Stimulated activated CD4-positive, alpha-beta T cell treated with anti-CD3 and anti-CD28 coated beads, Interleukin-12 subunit alpha, Interleukin-12 subunit beta, amount 100 ng/mL, for 48 hours (primary cell): ENCODE data around the gene IL17B.
"Not testable (repeated sequence)": the region's sequence is repeated elsewhere in the genome, so short reads cannot be mapped to it uniquely, and the experiment has no call there.

Experiments used
- DNase-seq, 3 donors: peaks; one replicate each; pipeline ENCODE4 v3.0.0-alpha.2; 2020; ENCODE audit warnings: low read depth in 2 of 3, low spot score in 1 of 3

The IL17B gene

DNA sequence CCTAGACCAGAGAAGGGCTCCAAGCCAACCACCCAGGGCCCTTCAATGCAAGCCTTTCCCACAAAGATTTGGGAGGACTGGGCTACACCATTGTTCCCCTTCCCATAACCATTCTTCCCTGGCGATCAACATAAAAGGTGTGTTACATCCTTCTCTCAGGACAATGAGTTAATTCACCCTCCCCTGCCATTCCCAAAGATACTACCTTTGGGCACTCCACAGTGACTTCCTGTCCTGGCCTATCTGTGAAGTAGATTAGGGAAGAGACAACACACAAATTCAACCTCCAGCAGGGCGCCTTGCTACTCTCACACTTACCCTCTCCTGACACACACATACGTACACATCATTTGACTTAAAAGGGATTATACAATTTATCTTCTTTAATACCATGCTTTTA lies 23.2 kb upstream of the IL17B start:
- DNase-seq = no peak

- no peak for DNase-seq
Observed at GRCh38 chr5:149401051-149401450, 22.0 kb upstream of the IL17B start.

DNA sequence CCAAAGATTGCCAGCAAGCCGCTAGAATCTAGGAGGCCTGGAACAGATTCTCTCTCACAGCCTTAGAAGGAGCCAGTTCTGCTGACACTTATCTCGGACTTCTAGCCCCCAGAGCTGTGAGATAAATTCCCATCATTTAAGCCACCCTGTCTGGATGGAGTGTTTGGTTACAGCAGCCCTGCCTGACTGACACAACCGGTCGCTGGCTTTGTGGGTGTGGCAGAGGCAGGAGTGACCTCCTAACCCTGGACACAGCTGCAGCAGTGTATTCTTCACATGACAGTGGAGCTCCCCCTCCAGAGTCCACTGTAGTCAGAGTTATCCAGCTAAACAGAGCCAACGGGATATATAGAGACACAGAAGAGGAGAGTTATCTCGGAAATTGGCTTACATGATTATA lies 21.2 kb upstream of the IL17B start:
- DNase-seq = no peak

DNA sequence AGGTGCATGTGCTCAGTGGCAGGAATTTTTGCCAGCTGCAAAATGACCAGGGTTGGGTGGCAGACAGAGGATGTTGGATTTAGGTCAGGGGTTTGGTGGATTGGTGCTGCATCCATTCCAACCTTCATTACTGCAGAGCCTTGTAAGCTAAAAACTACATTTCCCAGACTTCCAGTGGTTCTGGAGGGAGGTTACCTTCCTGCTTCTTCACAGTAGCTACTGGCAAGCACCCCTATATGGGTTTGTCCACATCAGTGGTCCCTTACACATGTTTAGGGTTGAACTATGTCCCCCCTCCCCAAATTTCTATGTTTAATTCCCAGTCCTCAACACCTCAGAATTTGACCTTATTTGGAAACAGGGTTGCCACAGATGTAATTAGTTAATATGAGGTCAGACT lies 20.7 kb upstream of the IL17B start:
- DNase-seq = no peak

- DNase-seq = not testable (repeated sequence)
Observed at GRCh38 chr5:149398747-149399266, 19.7 kb upstream of the IL17B start.

DNA sequence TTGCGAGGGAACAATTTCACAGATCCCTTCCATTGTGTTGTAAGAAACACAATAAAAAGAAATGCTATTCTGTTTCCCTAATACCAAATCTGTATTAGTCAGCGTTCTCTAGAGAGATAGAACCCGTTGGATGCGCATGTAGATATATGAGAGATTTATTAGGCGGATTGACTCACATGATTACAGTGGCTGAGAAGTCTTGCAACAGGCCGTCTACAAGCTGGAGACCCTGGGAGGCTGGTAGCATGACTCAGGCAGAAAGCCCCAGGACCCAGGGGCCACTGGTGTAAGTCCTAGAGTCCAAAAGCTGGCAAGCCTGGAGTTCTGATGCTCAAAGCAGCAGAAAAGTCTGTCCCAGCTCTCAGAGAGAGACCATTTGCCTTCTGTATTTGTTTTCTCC lies 18.4 kb upstream of the IL17B start:
- DNase-seq = no peak

DNA sequence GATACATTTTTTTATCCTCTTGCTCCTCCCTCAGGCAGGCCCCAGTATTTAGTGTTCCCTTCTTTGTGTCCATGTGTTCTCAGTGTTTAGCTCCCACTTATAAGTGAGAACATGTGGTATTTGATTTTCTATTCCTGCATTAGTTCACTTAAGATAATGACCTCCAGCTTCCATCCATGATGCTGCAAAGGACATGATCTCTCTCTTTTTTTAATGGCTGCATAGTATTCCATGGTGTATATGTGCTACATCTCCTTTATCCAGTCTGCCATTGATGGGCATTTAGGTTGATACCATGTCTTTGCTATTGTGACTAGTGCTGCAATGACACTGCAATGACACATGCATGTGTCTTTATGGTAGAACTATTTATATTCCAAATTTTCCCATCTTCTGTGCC lies 15.9 kb upstream of the IL17B start:
- not testable (repeated sequence) for DNase-seq

GRCh38 chr5:149392718-149393117 lies 13.6 kb upstream of the IL17B start:
- DNase-seq = no peak

DNA sequence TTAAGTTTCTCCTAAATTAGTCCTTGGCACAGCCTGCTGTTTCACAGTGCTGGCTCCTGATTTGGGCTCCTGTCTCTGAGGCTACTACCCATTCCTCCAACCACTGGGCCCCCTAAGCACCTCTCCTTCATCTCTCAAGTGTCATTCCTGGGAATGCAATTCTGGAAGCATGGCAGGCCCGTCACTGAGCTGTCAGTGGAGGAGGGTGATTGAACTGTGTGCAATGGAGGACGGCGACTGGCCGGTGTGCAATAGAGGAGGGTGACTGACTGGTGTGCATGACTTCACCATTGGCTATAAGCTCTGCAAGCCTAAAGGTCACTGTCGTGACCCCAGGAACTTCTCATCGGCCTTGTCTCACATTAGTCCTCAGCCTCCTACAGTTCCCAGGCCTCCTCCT lies 12.4 kb upstream of the IL17B start:
- no peak for DNase-seq

DNA sequence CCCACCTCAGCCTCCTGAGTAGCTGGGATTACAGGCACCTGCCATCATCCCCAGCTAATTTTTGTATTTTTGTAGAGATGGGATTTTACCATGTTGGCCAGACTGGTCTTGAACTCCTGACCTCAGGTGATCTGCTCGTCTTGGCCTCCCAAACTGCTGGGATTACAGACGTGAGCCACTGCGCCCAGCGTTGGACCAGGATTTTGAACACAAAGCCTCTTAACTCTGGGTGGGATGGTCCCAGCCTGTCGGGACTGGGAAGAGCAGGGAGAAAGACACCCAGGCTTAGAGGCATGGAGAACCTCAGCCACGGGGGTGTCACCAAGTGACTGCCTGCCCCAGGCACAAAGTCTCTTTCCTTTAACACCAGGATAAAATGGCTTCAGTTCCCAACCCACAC lies 12.0 kb upstream of the IL17B start:
- DNase-seq = not testable (repeated sequence)

GRCh38 chr5:149389552-149390495 lies 10.7 kb upstream of the IL17B start:
- DNase-seq = no peak

- no peak for DNase-seq
Observed at GRCh38 chr5:149388498-149389190, 9.6 kb upstream of the IL17B start.

DNA sequence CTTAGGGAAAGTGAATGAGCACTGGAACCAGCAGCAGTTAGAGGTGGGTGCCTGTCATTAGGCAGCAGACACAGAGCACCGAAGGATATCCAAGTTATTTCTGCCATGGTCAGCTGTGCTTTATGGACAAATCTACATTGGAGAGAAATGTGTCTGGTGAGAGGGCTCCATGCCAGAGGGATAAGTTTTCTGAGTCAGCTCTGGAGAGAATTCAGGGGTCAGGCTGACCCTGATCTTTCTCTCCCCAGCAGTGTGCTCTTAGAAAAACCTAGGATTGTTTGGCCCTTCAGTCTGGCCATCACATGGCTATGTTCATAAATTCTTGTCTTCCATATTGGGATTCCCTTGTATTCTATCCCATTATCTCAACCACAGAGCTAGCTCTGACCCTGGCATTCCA lies 8.9 kb upstream of the IL17B start:
- DNase-seq = no peak

DNA sequence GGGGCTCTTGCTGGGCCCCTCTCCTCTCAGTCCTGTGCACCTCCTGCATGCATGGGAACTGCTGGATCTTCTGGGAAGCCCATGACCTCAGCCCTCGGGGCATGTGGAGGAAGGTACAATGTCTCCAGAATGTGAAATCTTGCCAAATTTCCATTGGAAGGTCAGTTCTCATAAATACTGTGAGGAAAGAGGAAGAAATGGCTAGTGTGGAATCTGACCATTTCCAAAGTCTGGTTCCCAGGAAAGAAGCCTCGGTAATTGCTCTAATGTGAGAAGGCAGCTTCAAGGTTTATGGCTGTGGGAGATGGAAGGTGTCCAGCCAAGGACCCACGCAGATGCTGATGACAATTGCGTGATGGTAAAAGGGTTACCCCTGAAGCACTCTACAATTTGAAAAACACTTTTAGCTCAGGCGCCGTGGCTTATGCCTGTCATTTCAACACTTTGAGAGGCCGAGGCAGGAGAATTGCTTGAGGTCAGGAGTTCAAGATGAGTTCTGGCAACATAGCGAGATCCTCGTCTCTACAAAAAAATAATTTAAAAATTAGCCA lies 8.1 kb upstream of the IL17B start:
- no peak for DNase-seq

DNA sequence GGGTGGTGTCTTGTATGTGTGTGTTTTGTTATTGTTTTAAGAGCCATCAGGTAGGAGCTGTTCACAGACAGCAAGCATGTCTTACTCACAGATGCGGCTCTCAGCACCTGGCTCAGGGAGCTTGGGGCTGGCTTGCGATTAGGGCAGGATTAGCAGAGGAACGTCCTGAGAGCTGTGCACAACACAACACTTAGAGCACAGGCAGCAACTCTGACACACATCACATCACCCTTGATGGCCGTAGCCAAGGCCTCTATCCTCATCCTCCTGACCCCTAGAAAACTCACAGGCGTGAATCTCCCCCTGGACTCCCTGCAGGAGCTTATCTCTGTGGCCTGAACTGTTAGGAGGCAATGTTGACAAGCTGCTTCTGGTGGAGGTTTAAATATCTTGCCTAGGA lies 7.1 kb upstream of the IL17B start:
- no peak for DNase-seq

DNA sequence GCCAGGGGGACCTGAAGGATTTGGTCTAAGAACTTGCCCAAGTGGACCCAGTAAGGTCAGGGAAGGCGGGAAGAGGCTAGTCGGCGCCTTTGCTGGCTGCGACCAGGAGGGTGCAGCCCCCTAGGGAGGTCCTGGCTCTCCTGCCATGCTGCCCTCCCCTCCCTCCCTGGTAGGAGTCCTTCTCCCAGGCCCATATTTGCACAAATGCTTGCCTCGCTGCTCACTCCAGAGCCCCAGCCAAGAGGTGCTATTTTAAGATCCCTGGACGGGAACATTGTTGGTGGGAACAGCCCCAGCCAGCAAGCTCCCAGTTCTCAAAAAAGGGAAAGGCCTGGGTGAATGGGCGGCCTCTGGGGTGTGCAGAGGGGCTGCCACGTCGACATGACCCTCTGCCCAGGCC lies 4.3 kb upstream of the IL17B start:
- no peak for DNase-seq

DNA sequence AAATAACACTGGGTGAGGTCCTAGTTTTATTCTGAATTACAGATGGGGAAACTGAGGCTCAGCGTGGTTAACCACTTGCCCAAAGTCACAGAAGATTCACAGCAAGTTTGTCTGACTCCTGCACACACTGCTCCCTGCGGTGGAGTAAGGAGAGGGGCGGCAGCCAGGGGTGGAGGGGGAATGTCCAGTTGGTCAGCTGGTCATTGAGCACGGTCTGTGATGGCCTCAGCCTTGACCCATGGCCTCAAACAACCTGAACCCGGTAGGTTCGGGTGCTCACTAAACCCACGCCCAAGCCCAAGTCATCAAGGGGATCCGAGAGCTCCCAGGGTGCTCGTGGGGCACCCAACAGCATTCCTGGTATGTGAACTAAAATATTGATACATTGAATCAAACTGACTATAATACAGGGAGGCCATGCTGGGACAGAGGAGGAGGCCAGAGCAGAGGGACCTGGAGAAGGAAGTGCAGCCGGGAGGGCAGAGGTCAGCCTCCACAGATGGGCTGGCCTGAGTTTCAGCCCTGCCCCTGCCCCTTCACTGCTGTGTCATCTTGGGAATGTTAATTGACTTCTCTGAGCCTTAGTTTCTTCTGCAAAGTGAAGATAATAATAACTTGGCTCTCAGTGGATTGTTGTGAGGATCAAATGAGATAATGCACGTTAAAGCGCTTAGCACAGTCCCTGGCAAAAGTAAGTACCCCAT lies 3.6 kb upstream of the IL17B start:
- DNase-seq = no peak

GRCh38 chr5:149381986-149382338 lies 2.9 kb upstream of the IL17B start:
- DNase-seq = peak; percentile 56 to 76 (median 63)

GRCh38 chr5:149381261-149381985 lies 2.3 kb upstream of the IL17B start:
- DNase-seq = no peak

- no peak for DNase-seq
Observed at GRCh38 chr5:149380466-149381121, 1.5 kb upstream of the IL17B start.
